Hepatocyte (in vitro differentiated cells): ENCODE results near the gene SERPINH1. TPM values are rescaled to one million over a fixed set of nuclear protein-coding genes. Genes with fewer than 3 reads are reported as not detected.

Source experiments
- DNase-seq: peaks from one replicate; pipeline ENCODE4 v3.0.0-alpha.2; 2016; ENCODE audit warnings: low spot score
- H2AFZ ChIP-seq: fragments of 200-600 bp; sonication (generic); 2 replicates; pipeline ENCODE4 v1.6.0; 2016; ENCODE audit warnings: antibody characterized with exemption, mild to moderate bottlenecking
- H3K27ac ChIP-seq: fragments of 200-600 bp; sonication (generic); 2 replicates; pipeline ENCODE4 v1.5.1; 2016; ENCODE audit warnings: mild to moderate bottlenecking
- H3K27me3 ChIP-seq: fragments of 200-600 bp; sonication (generic); 2 replicates; pipeline ENCODE4 v1.6.1; 2016
- H3K36me3 ChIP-seq: fragments of 200-600 bp; sonication (generic); replicated peaks from 2 replicates; pipeline ENCODE4 v1.5.1; 2016; ENCODE audit warnings: low read depth; ENCODE audit not compliant: insufficient read depth
- H3K4me1 ChIP-seq: fragments of 200-600 bp; sonication (generic); 2 replicates; pipeline ENCODE4 v1.5.1; 2016; ENCODE audit warnings: mild to moderate bottlenecking, moderate library complexity; ENCODE audit not compliant: insufficient read depth
- H3K4me2 ChIP-seq: fragments of 200-600 bp; sonication (generic); 2 replicates; pipeline ENCODE4 v1.6.0; 2016
- H3K4me3 ChIP-seq: fragments of 200-600 bp; sonication (generic); 2 replicates; pipeline ENCODE4 v1.5.1; 2016; ENCODE audit warnings: mild to moderate bottlenecking
- H3K79me2 ChIP-seq: fragments of 200-600 bp; sonication (generic); 2 replicates; pipeline ENCODE4 v1.6.0; 2017; ENCODE audit warnings: mild to moderate bottlenecking
- H3K9me2 ChIP-seq: fragments of 200-600 bp; sonication (generic); replicated peaks from 2 replicates; pipeline ENCODE4 v1.6.0; 2017; ENCODE audit warnings: mild to moderate bottlenecking; ENCODE audit not compliant: insufficient read depth
- H3K9me3 ChIP-seq: fragments of 200-600 bp; sonication (generic); 2 replicates; pipeline ENCODE4 v1.5.1; 2016; ENCODE audit warnings: low read depth, mild to moderate bottlenecking
- H4K20me1 ChIP-seq: fragments of 200-600 bp; sonication (generic); 2 replicates; pipeline ENCODE4 v1.6.0; 2016; ENCODE audit warnings: mild to moderate bottlenecking; ENCODE audit not compliant: insufficient read depth, poor library complexity, severe bottlenecking
- CTCF ChIP-seq: fragments of 200-600 bp; sonication (generic); IDR thresholded peaks from 2 replicates; pipeline ENCODE4 v1.5.1; 2016; ENCODE audit warnings: antibody characterized with exemption, mild to moderate bottlenecking; ENCODE audit not compliant: poor library complexity
- EZH2 ChIP-seq: fragments of 200-600 bp; sonication (generic); IDR thresholded peaks from 2 replicates; pipeline ENCODE4 v1.6.1; 2016; ENCODE audit warnings: antibody characterized with exemption, mild to moderate bottlenecking, borderline replicate concordance
- EZH2phosphoT487 ChIP-seq: fragments of 200-600 bp; sonication (generic); IDR thresholded peaks from one replicate; pipeline ENCODE4 v1.6.1; 2018; ENCODE audit warnings: antibody characterized with exemption, mild to moderate bottlenecking, low read depth, moderate library complexity; ENCODE audit not compliant: unreplicated experiment, severe bottlenecking
- WGBS: methylation state at CpG from one replicate; pipeline ENCODE4 v1.1.6; 2016; ENCODE audit warnings: low lambda C conversion rate; ENCODE audit errors: missing lambda C conversion rate; 5-methylcytosine and 5-hydroxymethylcytosine counted together
- polyA plus RNA-seq: library from polyadenylated mRNA; unstranded; fragments of >200 nt; fragmentation: Nextera tagmentation; extraction: Ambion mirVana; gene quantifications from 2 replicates; pipeline ENCODE4 v1.2.1, GENCODE V29; 2016
- total RNA-seq: library from RNA; depleted of rRNA; stranded (reverse); fragments of >200 nt; gene quantifications from 2 replicates; pipeline ENCODE4 v1.2.3, GENCODE V29; 2014

Gene SERPINH1
- total and polyA plus RNA-seq, 2 experiments from 2014 or later = 479 to 805 TPM

GRCh38 chr11:75556275-75556674 lies 5.8 kb upstream of the SERPINH1 start:
- no peak overlapping the region for H3K27ac ChIP-seq
- H3K9me2 ChIP-seq = no peaks in the 10 kb centered on the region
- H3K4me3 ChIP-seq = no peak overlapping the region
- H3K9me3 ChIP-seq = no peaks in the 10 kb centered on the region
- no peak for TF ChIP-seq EZH2
- TF ChIP-seq EZH2phosphoT487 = no peak
- TF ChIP-seq CTCF = no peak
- no peaks in the 10 kb centered on the region for H4K20me1 ChIP-seq
- H3K4me1 ChIP-seq = peaks cover 43% of the 10 kb centered on the region
- no peaks in the 10 kb centered on the region for H3K36me3 ChIP-seq
- H3K79me2 ChIP-seq = no peaks in the 10 kb centered on the region
- no peak overlapping the region for H2AFZ ChIP-seq
- H3K27me3 ChIP-seq = no peaks in the 10 kb centered on the region
- DNase-seq = no peak
- no peak overlapping the region for H3K4me2 ChIP-seq
- WGBS = 73% methylated on average over 3 of the region's 3 CpGs

GRCh38 chr11:75557666-75558494 lies 4.2 kb upstream of the SERPINH1 start:
- no peaks in the 10 kb centered on the region for H4K20me1 ChIP-seq
- H3K27ac ChIP-seq = peak overlapping the region; percentile 99
- H3K4me3 ChIP-seq = no peak overlapping the region
- 64% methylated on average over 17 of the region's 17 CpGs for WGBS
- H3K9me3 ChIP-seq = no peaks in the 10 kb centered on the region
- TF ChIP-seq EZH2phosphoT487 = no peak
- no peak for TF ChIP-seq EZH2
- TF ChIP-seq CTCF = no peak
- peaks cover 47% of the 10 kb centered on the region for H3K4me1 ChIP-seq
- peak overlapping the region; percentile 57 for H3K4me2 ChIP-seq
- no peak overlapping the region for H2AFZ ChIP-seq
- no peaks in the 10 kb centered on the region for H3K9me2 ChIP-seq
- DNase-seq = peak; percentile 80
- H3K79me2 ChIP-seq = peaks cover 6% of the 10 kb centered on the region
- H3K36me3 ChIP-seq = no peaks in the 10 kb centered on the region
- no peaks in the 10 kb centered on the region for H3K27me3 ChIP-seq

GRCh38 chr11:75558939-75559843 lies 2.9 kb upstream of the SERPINH1 start:
- peaks cover 45% of the 10 kb centered on the region for H3K4me1 ChIP-seq
- H4K20me1 ChIP-seq = peaks cover 4% of the 10 kb centered on the region
- TF ChIP-seq EZH2 (no peak), EZH2phosphoT487 (no peak), CTCF (no peak)
- 24% methylated on average over 8 of the region's 8 CpGs for WGBS
- H3K36me3 ChIP-seq = no peaks in the 10 kb centered on the region
- H3K4me2 ChIP-seq = peak overlapping the region; percentile 57
- H3K9me2 ChIP-seq = no peaks in the 10 kb centered on the region
- peak overlapping the region; percentile 51 for H2AFZ ChIP-seq
- H3K9me3 ChIP-seq = no peaks in the 10 kb centered on the region
- H3K79me2 ChIP-seq = peaks cover 19% of the 10 kb centered on the region
- no peaks in the 10 kb centered on the region for H3K27me3 ChIP-seq
- peak overlapping the region; percentile 99 for H3K27ac ChIP-seq
- H3K4me3 ChIP-seq = no peak overlapping the region
- peak; percentile 80 for DNase-seq
